Measurements from ENCODE around the gene HLA-DMB. TPM values are rescaled to one million over a fixed set of nuclear protein-coding genes. Genes with fewer than 3 reads are reported as not detected.

HLA-DMB gene
- total RNA-seq, 1 donor from 2014 or later = 9.1 TPM

GRCh38 chr6:32908897-32909296 lies 31.9 kb downstream of the HLA-DMB start:
- no peaks in the 10 kb centered on the region for H3K4me1 ChIP-seq
- no peaks in the 10 kb centered on the region for H3K9me3 ChIP-seq (replicated peaks)
- no peak for TF ChIP-seq CTCF (IDR thresholded peaks at IDR 0.05; ENCODE audit: borderline replicate concordance)
- no peaks in the 10 kb centered on the region for H3K36me3 ChIP-seq
- DNase-seq = no peak
- no peak overlapping the region for H3K27ac ChIP-seq (replicated peaks)
- peaks cover 19% of the 10 kb centered on the region for H3K27me3 ChIP-seq (ENCODE audit: low read depth)
- no peak overlapping the region for H3K4me3 ChIP-seq
- intact Hi-C loops (cut with micrococcal nuclease) = no loop called here

GRCh38 chr6:32906539-32906938 lies 34.3 kb downstream of the HLA-DMB start:
- no peak for TF ChIP-seq CTCF (IDR thresholded peaks at IDR 0.05; ENCODE audit: borderline replicate concordance)
- H3K4me3 ChIP-seq = no peak overlapping the region
- DNase-seq = no peak

GRCh38 chr6:32905078-32905477 lies 35.8 kb downstream of the HLA-DMB start:
- H3K27me3 ChIP-seq (ENCODE audit: low read depth) = no peaks in the 10 kb centered on the region
- DNase-seq = no peak
- no peaks in the 10 kb centered on the region for H3K9me3 ChIP-seq (replicated peaks)
- no peak overlapping the region for H3K4me3 ChIP-seq
- H3K27ac ChIP-seq (replicated peaks) = no peak overlapping the region
- H3K36me3 ChIP-seq = peaks cover 7% of the 10 kb centered on the region
- no peaks in the 10 kb centered on the region for H3K4me1 ChIP-seq
- TF ChIP-seq CTCF (IDR thresholded peaks at IDR 0.05; ENCODE audit: borderline replicate concordance) = no peak
- intact Hi-C loops (cut with micrococcal nuclease) = no loop called here

More at GRCh38 chr6:32906539-32906938, 34.3 kb downstream of the HLA-DMB start:
- Histone ChIP-seq H3K27ac (replicated peaks) (no peak overlapping the region), H3K27me3 (ENCODE audit: low read depth) (peaks cover 5% of the 10 kb centered on the region), H3K9me3 (replicated peaks) (no peaks in the 10 kb centered on the region), H3K36me3 (no peaks in the 10 kb centered on the region), H3K4me1 (no peaks in the 10 kb centered on the region)
- intact Hi-C loops (cut with micrococcal nuclease) = no loop called here

GRCh38 chr6:32903952-32904351 lies 36.9 kb downstream of the HLA-DMB start:
- H3K36me3 ChIP-seq = peaks cover 7% of the 10 kb centered on the region
- intact Hi-C loops (cut with micrococcal nuclease) = no loop called here
- H3K4me3 ChIP-seq = no peak overlapping the region
- no peak overlapping the region for H3K27ac ChIP-seq (replicated peaks)
- no peak for TF ChIP-seq CTCF (IDR thresholded peaks at IDR 0.05; ENCODE audit: borderline replicate concordance)
- no peaks in the 10 kb centered on the region for H3K4me1 ChIP-seq
- H3K27me3 ChIP-seq (ENCODE audit: low read depth) = no peaks in the 10 kb centered on the region
- no peaks in the 10 kb centered on the region for H3K9me3 ChIP-seq (replicated peaks)
- DNase-seq = no peak

- DNase-seq = no peak
- intact Hi-C loops (cut with micrococcal nuclease) = no loop called here
Measured at GRCh38 chr6:32895006-32895345, 45.9 kb downstream of the HLA-DMB start.

More at GRCh38 chr6:32895006-32895345, 45.9 kb downstream of the HLA-DMB start:
- Histone ChIP-seq H3K9me3 (replicated peaks) (no peaks in the 10 kb centered on the region), H3K4me1 (peaks cover 19% of the 10 kb centered on the region), H3K4me3 (peak overlapping the region; percentile 81), H3K27ac (replicated peaks) (peak overlapping the region; percentile 92), H3K27me3 (ENCODE audit: low read depth) (no peaks in the 10 kb centered on the region), H3K36me3 (no peaks in the 10 kb centered on the region)
- no peak for TF ChIP-seq CTCF (IDR thresholded peaks at IDR 0.05; ENCODE audit: borderline replicate concordance)

Measured in left ventricle myocardium inferior (tissue), 1 donor.